GM19099 (cell line): ENCODE data around the gene RGS3.

ENCODE experiments used
- POLR2A ChIP-seq: IDR thresholded peaks from 3 replicates; pipeline ENCODE4 v1.6.1; 2011; ENCODE audit warnings: low read depth; ENCODE audit not compliant: insufficient read length; ENCODE audit errors: extremely low read depth

The RGS3 gene

GRCh38 chr9:113476511-113476916 is 13.0 kb downstream of the RGS3 start:
- no peak for TF ChIP-seq POLR2A

GRCh38 chr9:113477058-113477457 is 13.5 kb downstream of the RGS3 start:
- TF ChIP-seq POLR2A = no peak

GRCh38 chr9:113477661-113478060 is 14.1 kb downstream of the RGS3 start:
- TF ChIP-seq POLR2A = no peak

- no peak for TF ChIP-seq POLR2A
Measured at GRCh38 chr9:113479174-113479621, 15.7 kb downstream of the RGS3 start.

GRCh38 chr9:113480612-113481011 is 17.1 kb downstream of the RGS3 start:
- no peak for TF ChIP-seq POLR2A

GRCh38 chr9:113481176-113481787 is 17.8 kb downstream of the RGS3 start:
- TF ChIP-seq POLR2A = no peak

GRCh38 chr9:113482341-113482740 is 18.8 kb downstream of the RGS3 start:
- no peak for TF ChIP-seq POLR2A

GRCh38 chr9:113482991-113483675 is 19.6 kb downstream of the RGS3 start:
- no peak for TF ChIP-seq POLR2A

- no peak for TF ChIP-seq POLR2A
Measured at GRCh38 chr9:113483676-113484257, 20.2 kb downstream of the RGS3 start.

- TF ChIP-seq POLR2A = no peak
Measured at GRCh38 chr9:113484258-113484730, 20.8 kb downstream of the RGS3 start.

- TF ChIP-seq POLR2A = no peak
Measured at GRCh38 chr9:113485761-113486115, 22.2 kb downstream of the RGS3 start.

GRCh38 chr9:113486327-113486726 is 22.8 kb downstream of the RGS3 start:
- no peak for TF ChIP-seq POLR2A

GRCh38 chr9:113488071-113488470 is 24.5 kb downstream of the RGS3 start:
- no peak for TF ChIP-seq POLR2A

- no peak for TF ChIP-seq POLR2A
Measured at GRCh38 chr9:113488490-113488889, 25.0 kb downstream of the RGS3 start.

- no peak for TF ChIP-seq POLR2A
Measured at GRCh38 chr9:113492343-113493202, 29.0 kb downstream of the RGS3 start.

GRCh38 chr9:113493203-113493520 is 29.6 kb downstream of the RGS3 start:
- no peak for TF ChIP-seq POLR2A

GRCh38 chr9:113495526-113495925 is 32.0 kb downstream of the RGS3 start:
- no peak for TF ChIP-seq POLR2A
